Fibroblast of lung (primary cell): ENCODE data around the gene DSTN.

Source experiments
- EZH2 ChIP-seq: IDR thresholded peaks from 2 replicates; pipeline ENCODE4 v1.5.1; 2012; ENCODE audit warnings: low read length, control low read depth, mild to moderate bottlenecking; ENCODE audit errors: missing control alignments
- TF ChIP-seq, protein P1 (sequence below), 2 donors: IDR thresholded peaks in 1 of 2; conservative IDR thresholded peaks in 1 of 2; 1 replicate in 1 of 2; 2 replicates in 1 of 2; pipeline ENCODE4 v1.5.1; 2011 to 2012; ENCODE audit warnings: low read length in 2 of 2, control low read depth in 1 of 2, inconsistent platforms in 1 of 2, low read depth in 1 of 2, mild to moderate bottlenecking in 1 of 2

GRCh38 chr20:17646961-17647301 is 77.1 kb downstream of the DSTN start:
- TF ChIP-seq, protein P1, sequence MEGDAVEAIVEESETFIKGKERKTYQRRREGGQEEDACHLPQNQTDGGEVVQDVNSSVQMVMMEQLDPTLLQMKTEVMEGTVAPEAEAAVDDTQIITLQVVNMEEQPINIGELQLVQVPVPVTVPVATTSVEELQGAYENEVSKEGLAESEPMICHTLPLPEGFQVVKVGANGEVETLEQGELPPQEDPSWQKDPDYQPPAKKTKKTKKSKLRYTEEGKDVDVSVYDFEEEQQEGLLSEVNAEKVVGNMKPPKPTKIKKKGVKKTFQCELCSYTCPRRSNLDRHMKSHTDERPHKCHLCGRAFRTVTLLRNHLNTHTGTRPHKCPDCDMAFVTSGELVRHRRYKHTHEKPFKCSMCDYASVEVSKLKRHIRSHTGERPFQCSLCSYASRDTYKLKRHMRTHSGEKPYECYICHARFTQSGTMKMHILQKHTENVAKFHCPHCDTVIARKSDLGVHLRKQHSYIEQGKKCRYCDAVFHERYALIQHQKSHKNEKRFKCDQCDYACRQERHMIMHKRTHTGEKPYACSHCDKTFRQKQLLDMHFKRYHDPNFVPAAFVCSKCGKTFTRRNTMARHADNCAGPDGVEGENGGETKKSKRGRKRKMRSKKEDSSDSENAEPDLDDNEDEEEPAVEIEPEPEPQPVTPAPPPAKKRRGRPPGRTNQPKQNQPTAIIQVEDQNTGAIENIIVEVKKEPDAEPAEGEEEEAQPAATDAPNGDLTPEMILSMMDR (conservative IDR thresholded peaks at IDR 0.05 in 1 of 2, IDR thresholded peaks at IDR 0.05 in 1 of 2; ENCODE audit: low read depth in 1 of 2, low read length in 2 of 2) = no peak
- TF ChIP-seq EZH2 = no peak
